Nephron (organoid): Measurements from ENCODE around the gene CDHR1.

ENCODE experiments used
- H3K27ac Mint-ChIP-seq, 3 experiments: 2 replicates each; pipeline ENCODE4 v1.8.0; 2020; ENCODE audit warnings: mixed read lengths in 3 of 3, mild to moderate bottlenecking in 2 of 3, moderate library complexity in 1 of 3
- H3K27me3 Mint-ChIP-seq: 2 replicates; pipeline ENCODE4 v1.8.0; 2021; ENCODE audit warnings: low read depth, mild to moderate bottlenecking, moderate library complexity, mixed read lengths
- H3K36me3 Mint-ChIP-seq: 2 replicates; pipeline ENCODE4 v1.8.0; 2020; ENCODE audit warnings: low read depth, mixed read lengths
- H3K4me1 Mint-ChIP-seq: 2 replicates; pipeline ENCODE4 v1.8.0; 2020; ENCODE audit warnings: mixed read lengths
- H3K4me3 Mint-ChIP-seq, 3 experiments: 2 replicates each; pipeline ENCODE4 v1.8.0; 2020; ENCODE audit warnings: mild to moderate bottlenecking in 3 of 3, mixed read lengths in 3 of 3, moderate library complexity in 2 of 3
- H3K9me3 Mint-ChIP-seq: 2 replicates; pipeline ENCODE4 v1.8.0; 2020; ENCODE audit warnings: mixed read lengths
- CTCF ChIP-seq, 3 experiments: fragments of 200-600 bp; sonication (generic); IDR thresholded peaks; one replicate each; pipeline ENCODE4 v1.5.0; 2021; ENCODE audit warnings: antibody characterized with exemption in 3 of 3; ENCODE audit not compliant: unreplicated experiment in 3 of 3

CDHR1 gene

GRCh38 chr10:84156009-84156408 is 38.3 kb upstream of the CDHR1 start:
- H3K27ac Mint-ChIP-seq, result no peak overlapping the region
- H3K36me3 Mint-ChIP-seq, result peaks cover 32% of the 10 kb centered on the region
- H3K4me3 Mint-ChIP-seq, result no peak overlapping the region
- no peaks in the 10 kb centered on the region for H3K9me3 Mint-ChIP-seq
- peaks cover 9% of the 10 kb centered on the region for H3K27me3 Mint-ChIP-seq
- no peak for TF ChIP-seq CTCF (IDR thresholded peaks at IDR 0.05; ENCODE audit: unreplicated experiment in 3 of 3)
- H3K4me1 Mint-ChIP-seq, result peaks cover 10% of the 10 kb centered on the region

DNA sequence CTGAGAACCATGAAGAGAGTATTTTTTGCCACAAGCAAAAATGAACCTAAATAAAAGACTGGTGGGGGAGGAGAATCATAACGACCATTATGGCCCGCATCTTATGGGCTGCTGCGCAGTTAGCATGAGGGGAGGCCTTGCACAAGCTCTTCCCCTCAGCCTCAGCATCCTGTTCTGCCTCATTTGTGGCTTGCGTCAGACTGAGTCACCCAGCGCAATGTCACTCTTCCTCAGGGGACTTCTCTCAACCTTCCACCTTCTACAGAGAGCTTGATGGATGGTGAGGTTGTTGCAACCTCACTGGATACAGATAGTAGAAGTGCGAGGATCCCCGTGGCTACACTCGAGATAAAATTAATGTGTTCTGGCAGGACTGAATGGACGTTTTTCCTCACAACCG is 37.6 kb upstream of the CDHR1 start:
- Mint-ChIP-seq H3K9me3 (no peaks in the 10 kb centered on the region), H3K4me1 (peaks cover 10% of the 10 kb centered on the region), H3K36me3 (peaks cover 29% of the 10 kb centered on the region), H3K4me3 (no peak overlapping the region), H3K27me3 (peaks cover 10% of the 10 kb centered on the region), H3K27ac (no peak overlapping the region)
- TF ChIP-seq CTCF (IDR thresholded peaks at IDR 0.05; ENCODE audit: unreplicated experiment in 3 of 3), result no peak

DNA sequence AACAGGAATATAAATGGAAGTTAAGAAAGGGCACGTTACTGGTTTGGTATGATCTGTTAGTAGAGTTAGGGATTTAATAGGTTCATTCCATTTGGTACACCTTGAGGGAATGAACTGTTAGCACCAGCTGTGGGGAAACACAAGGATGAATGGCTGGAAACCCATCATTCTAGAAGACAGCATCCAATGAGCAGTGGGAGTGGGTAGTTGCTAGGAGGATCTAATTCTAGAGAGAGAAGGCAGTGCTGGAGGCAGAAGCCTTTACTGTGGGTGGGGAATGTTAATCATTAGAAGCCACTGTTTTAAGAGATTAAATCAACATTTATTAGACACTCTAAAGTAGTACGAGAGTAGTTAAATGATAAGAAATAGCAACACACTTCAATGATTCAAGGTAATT is 36.3 kb upstream of the CDHR1 start:
- Mint-ChIP-seq H3K4me1 (peaks cover 10% of the 10 kb centered on the region), H3K27ac (no peak overlapping the region), H3K4me3 (no peak overlapping the region), H3K36me3 (peaks cover 18% of the 10 kb centered on the region), H3K27me3 (peaks cover 13% of the 10 kb centered on the region), H3K9me3 (no peaks in the 10 kb centered on the region)
- no peak for TF ChIP-seq CTCF (IDR thresholded peaks at IDR 0.05; ENCODE audit: unreplicated experiment in 3 of 3)

DNA sequence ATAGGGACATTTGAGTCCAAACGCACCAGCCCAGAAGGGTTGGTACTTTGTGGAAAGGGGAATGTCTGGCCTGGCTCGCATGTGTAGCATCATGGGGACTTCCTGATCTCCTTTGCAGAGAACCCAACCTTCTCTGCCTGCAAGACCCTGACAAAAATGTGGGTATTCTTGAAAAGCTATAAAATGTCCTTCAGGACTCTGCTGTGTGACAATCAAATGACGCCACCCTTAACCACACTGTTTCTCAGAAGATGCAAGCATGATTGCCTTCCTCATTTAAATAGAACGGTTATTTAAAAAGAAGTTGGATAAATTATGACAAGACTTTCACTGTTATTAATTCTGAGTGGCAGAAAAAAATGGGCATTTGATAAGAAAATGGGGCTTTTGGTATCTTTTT is 35.8 kb upstream of the CDHR1 start:
- Mint-ChIP-seq H3K4me1 (peaks cover 10% of the 10 kb centered on the region), H3K27ac (no peak overlapping the region), H3K9me3 (no peaks in the 10 kb centered on the region), H3K36me3 (peaks cover 14% of the 10 kb centered on the region), H3K4me3 (no peak overlapping the region), H3K27me3 (peaks cover 13% of the 10 kb centered on the region)
- TF ChIP-seq CTCF (IDR thresholded peaks at IDR 0.05; ENCODE audit: unreplicated experiment in 3 of 3), result no peak

DNA sequence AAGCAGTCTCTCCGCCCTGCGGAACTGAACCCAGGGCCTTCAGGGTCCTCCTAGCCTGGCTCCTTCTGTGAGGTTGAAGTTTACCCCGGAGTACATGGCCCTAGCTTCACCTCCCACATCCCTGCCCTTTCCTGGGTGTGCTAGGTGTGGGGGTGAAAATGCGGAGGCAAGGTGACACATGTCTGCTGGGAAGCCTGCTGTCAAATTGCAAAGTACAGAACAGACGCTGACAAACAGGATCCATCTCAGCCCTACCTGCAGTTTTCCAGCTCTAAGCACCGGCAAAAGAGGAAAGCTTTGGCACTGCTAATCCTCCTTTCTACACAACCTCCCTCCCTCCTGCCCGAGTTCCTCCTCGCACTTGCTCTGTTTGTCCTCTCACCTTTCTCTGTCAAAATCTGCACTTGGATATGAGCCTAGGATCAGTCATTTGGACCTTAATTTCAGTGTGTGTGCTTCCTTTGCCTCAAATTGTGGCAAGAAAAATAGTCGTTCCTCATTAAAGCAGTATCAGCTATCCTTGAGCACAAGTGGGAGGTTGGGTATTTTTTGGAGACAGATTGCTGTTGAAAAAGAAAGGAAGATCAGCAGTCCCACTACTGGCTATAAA is 35.2 kb upstream of the CDHR1 start:
- Mint-ChIP-seq H3K36me3 (peaks cover 10% of the 10 kb centered on the region), H3K9me3 (no peaks in the 10 kb centered on the region), H3K27ac (no peak overlapping the region), H3K4me3 (no peak overlapping the region), H3K4me1 (peaks cover 10% of the 10 kb centered on the region), H3K27me3 (peaks cover 13% of the 10 kb centered on the region)
- TF ChIP-seq CTCF (IDR thresholded peaks at IDR 0.05; ENCODE audit: unreplicated experiment in 3 of 3), result no peak

DNA sequence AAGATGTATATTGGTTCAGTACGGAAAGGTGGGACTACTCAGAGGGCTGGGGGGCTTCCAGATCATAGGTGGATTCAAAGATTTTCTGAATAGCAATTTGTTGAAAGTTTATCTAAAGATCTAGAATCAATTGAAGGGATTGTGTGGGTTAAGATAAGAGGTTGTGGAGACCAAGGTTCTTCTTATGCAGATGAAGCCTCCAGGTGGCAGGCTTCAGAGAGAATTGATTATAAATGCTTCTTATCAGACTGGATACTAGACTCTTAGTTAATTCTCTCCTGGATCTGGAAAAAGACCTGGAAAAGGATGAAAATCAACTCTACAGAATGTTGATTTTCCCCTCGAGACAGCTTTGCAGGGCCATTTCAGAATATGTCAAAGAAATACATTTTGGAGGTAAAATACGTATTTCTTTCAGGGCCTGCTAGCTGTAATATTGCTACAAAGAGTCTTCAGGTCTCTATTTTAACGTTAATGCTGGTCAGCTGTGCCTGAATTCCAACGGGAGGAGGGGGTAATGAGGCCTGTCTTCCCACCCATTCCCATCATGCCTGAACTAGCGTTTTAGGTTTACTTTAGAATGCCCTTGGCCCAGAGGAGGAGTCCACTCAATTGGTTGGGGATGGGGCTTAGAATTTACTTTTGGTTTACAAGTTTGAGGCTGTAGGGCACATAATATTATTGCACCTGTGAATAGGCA is 33.5 kb upstream of the CDHR1 start:
- Mint-ChIP-seq H3K27ac (no peak overlapping the region), H3K27me3 (peaks cover 16% of the 10 kb centered on the region), H3K4me1 (peaks cover 10% of the 10 kb centered on the region), H3K4me3 (no peak overlapping the region), H3K36me3 (peaks cover 1% of the 10 kb centered on the region), H3K9me3 (no peaks in the 10 kb centered on the region)
- TF ChIP-seq CTCF (IDR thresholded peaks at IDR 0.05; ENCODE audit: unreplicated experiment in 3 of 3), result no peak
